Measurements from ENCODE around the gene LYL1. TPM values are rescaled to one million over a fixed set of nuclear protein-coding genes. Genes with fewer than 3 reads are reported as not detected.

LYL1 gene
- total and polyA plus RNA-seq, 4 donors = 12.9 to 34.1 (median 20.7) TPM

- Histone ChIP-seq H3K4me1 (ENCODE audit: control insufficient read depth in 5 of 5, insufficient read depth in 5 of 5, low read length in 5 of 5) (no peaks in the 10 kb centered on the region), H3K27me3 (ENCODE audit: control insufficient read depth in 3 of 3, insufficient read depth in 3 of 3, low read length in 2 of 3) (no peaks in the 10 kb centered on the region), H3K9me3 (ENCODE audit: control insufficient read depth in 4 of 4, insufficient read depth in 3 of 4, low read length in 3 of 4) (no peaks in the 10 kb centered on the region), H3K9ac (ENCODE audit: insufficient read depth in 1 of 2, low read length in 2 of 2) (no peak overlapping the region), H3K27ac (ENCODE audit: low read depth in 1 of 2, low read length in 1 of 2) (peak overlapping the region in 1 of 2 donors; percentile 32), H3K4me3 (no peak overlapping the region), H3K36me3 (ENCODE audit: control insufficient read depth in 4 of 4, insufficient read depth in 4 of 4, low read length in 4 of 4) (peaks cover 0 to 29% (median 6%) of the 10 kb centered on the region in 4 donors)
- 94 to 96% methylated on average over 26 to 30 of the region's 30 CpGs for WGBS, 2 donors
- TF ChIP-seq CTCF (IDR thresholded peaks at IDR 0.05; ENCODE audit: control extremely low read depth, extremely low read depth) = no peak
- no peak for DNase-seq
- ATAC-seq (ENCODE audit: insufficient read depth, low FRiP score) = no peak
Measured at GRCh38 chr19:13109361-13110098, 6.9 kb upstream of the LYL1 start.

GRCh38 chr19:13104848-13105711, 2.4 kb upstream of the LYL1 start:
- no peak for ATAC-seq (ENCODE audit: insufficient read depth, low FRiP score)
- no peak for TF ChIP-seq CTCF (IDR thresholded peaks at IDR 0.05; ENCODE audit: control extremely low read depth, extremely low read depth)

GRCh38 chr19:13104360-13104847, 1.7 kb upstream of the LYL1 start:
- TF ChIP-seq CTCF (IDR thresholded peaks at IDR 0.05; ENCODE audit: control extremely low read depth, extremely low read depth) = peak; percentile 46
- Histone ChIP-seq H3K4me1 (ENCODE audit: control insufficient read depth in 5 of 5, insufficient read depth in 5 of 5, low read length in 5 of 5) (peaks cover 0 to 18% (median 0%) of the 10 kb centered on the region in 5 donors), H3K27ac (ENCODE audit: low read depth in 1 of 2, low read length in 1 of 2) (peak overlapping the region; percentile 5 to 91), H3K4me3 (peak overlapping the region; percentile 8), H3K9me3 (ENCODE audit: control insufficient read depth in 4 of 4, insufficient read depth in 3 of 4, low read length in 3 of 4) (no peaks in the 10 kb centered on the region), H3K27me3 (ENCODE audit: control insufficient read depth in 3 of 3, insufficient read depth in 3 of 3, low read length in 2 of 3) (no peaks in the 10 kb centered on the region), H3K36me3 (ENCODE audit: control insufficient read depth in 4 of 4, insufficient read depth in 4 of 4, low read length in 4 of 4) (peaks cover 0 to 19% (median 4%) of the 10 kb centered on the region in 4 donors), H3K9ac (ENCODE audit: insufficient read depth in 1 of 2, low read length in 2 of 2) (no peak overlapping the region)
- DNase-seq (peak in 2 of 3 donors; percentile 42 to 48), ATAC-seq (ENCODE audit: insufficient read depth, low FRiP score) (no peak)
- 10 to 24% methylated on average over 30 to 33 of the region's 33 CpGs for WGBS, 2 donors

More at GRCh38 chr19:13104848-13105711, 2.4 kb upstream of the LYL1 start:
- Histone ChIP-seq H3K27me3 (ENCODE audit: control insufficient read depth in 3 of 3, insufficient read depth in 3 of 3, low read length in 2 of 3) (no peaks in the 10 kb centered on the region), H3K27ac (ENCODE audit: low read depth in 1 of 2, low read length in 1 of 2) (peak overlapping the region; percentile 5 to 91), H3K9me3 (ENCODE audit: control insufficient read depth in 4 of 4, insufficient read depth in 3 of 4, low read length in 3 of 4) (no peaks in the 10 kb centered on the region), H3K9ac (ENCODE audit: insufficient read depth in 1 of 2, low read length in 2 of 2) (no peak overlapping the region), H3K36me3 (ENCODE audit: control insufficient read depth in 4 of 4, insufficient read depth in 4 of 4, low read length in 4 of 4) (peaks cover 0 to 26% (median 3%) of the 10 kb centered on the region in 4 donors), H3K4me1 (ENCODE audit: control insufficient read depth in 5 of 5, insufficient read depth in 5 of 5, low read length in 5 of 5) (peaks cover 0 to 17% (median 0%) of the 10 kb centered on the region in 5 donors), H3K4me3 (peak overlapping the region; percentile 2)
- no peak for DNase-seq
- 32 to 46% methylated on average over 26 to 29 of the region's 29 CpGs for WGBS, 2 donors
